ENCODE results near the gene RAX.

RAX gene

GRCh38 chr18:59303006-59303405, 29.8 kb upstream of the RAX start:
- TF ChIP-seq OSR1 (CRISPR knock-in tag; IDR thresholded peaks at IDR 0.05): no peak
- TF ChIP-seq PATZ1 (CRISPR knock-in tag; IDR thresholded peaks at IDR 0.05; ENCODE audit: borderline replicate concordance): no peak
- TF ChIP-seq TCF4 (CRISPR knock-in tag; IDR thresholded peaks at IDR 0.05; ENCODE audit: borderline replicate concordance): no peak
- TF ChIP-seq TSHZ2 (CRISPR knock-in tag; IDR thresholded peaks at IDR 0.05): no peak
- TF ChIP-seq CSDC2 (CRISPR knock-in tag; IDR thresholded peaks at IDR 0.05): no peak
- TF ChIP-seq ZFP30 (CRISPR knock-in tag; IDR thresholded peaks at IDR 0.05): no peak
- ATAC-seq: no peak

- no peak for TF ChIP-seq ISL1 (CRISPR knock-in tag; IDR thresholded peaks at IDR 0.05)
- no peak for TF ChIP-seq ZFP3 (CRISPR knock-in tag; IDR thresholded peaks at IDR 0.05)
- no peak for ATAC-seq
Measured at GRCh38 chr18:59301929-59302328, 28.7 kb upstream of the RAX start.

GRCh38 chr18:59300676-59301285, 27.5 kb upstream of the RAX start:
- ATAC-seq: no peak
- TF ChIP-seq ESRRG (CRISPR knock-in tag; IDR thresholded peaks at IDR 0.05) (no peak), SNAI2 (CRISPR knock-in tag; IDR thresholded peaks at IDR 0.05) (no peak), CSRNP3 (CRISPR knock-in tag; IDR thresholded peaks at IDR 0.05) (no peak), OSR1 (CRISPR knock-in tag; IDR thresholded peaks at IDR 0.05) (no peak), PPARA (CRISPR knock-in tag; IDR thresholded peaks at IDR 0.05; ENCODE audit: borderline replicate concordance) (no peak), ZNF565 (CRISPR knock-in tag; conservative IDR thresholded peaks at IDR 0.05; ENCODE audit: low read depth) (no peak), GLIS3 (CRISPR knock-in tag; IDR thresholded peaks at IDR 0.05) (no peak), PATZ1 (CRISPR knock-in tag; IDR thresholded peaks at IDR 0.05; ENCODE audit: borderline replicate concordance) (no peak), RARB (CRISPR knock-in tag; IDR thresholded peaks at IDR 0.05) (no peak), ZNF70 (CRISPR knock-in tag; IDR thresholded peaks at IDR 0.05) (no peak), TOX (CRISPR knock-in tag; IDR thresholded peaks at IDR 0.05; ENCODE audit: borderline replicate concordance) (no peak), ZFP3 (CRISPR knock-in tag; IDR thresholded peaks at IDR 0.05) (no peak), ZFP30 (CRISPR knock-in tag; IDR thresholded peaks at IDR 0.05) (no peak), CREB5 (CRISPR knock-in tag; IDR thresholded peaks at IDR 0.05; ENCODE audit: low read depth) (no peak), CSDC2 (CRISPR knock-in tag; IDR thresholded peaks at IDR 0.05) (no peak), ISL1 (CRISPR knock-in tag; IDR thresholded peaks at IDR 0.05) (no peak), ARNTL (CRISPR knock-in tag; IDR thresholded peaks at IDR 0.05; ENCODE audit: borderline replicate concordance, low read depth) (no peak)

- no peak for ATAC-seq
- no peak for TF ChIP-seq ZNF8 (CRISPR knock-in tag; IDR thresholded peaks at IDR 0.05)
- TF ChIP-seq TCF4 (CRISPR knock-in tag; IDR thresholded peaks at IDR 0.05; ENCODE audit: borderline replicate concordance): no peak
- no peak for TF ChIP-seq CSRNP3 (CRISPR knock-in tag; IDR thresholded peaks at IDR 0.05)
- TF ChIP-seq TSHZ2 (CRISPR knock-in tag; IDR thresholded peaks at IDR 0.05): no peak
- no peak for TF ChIP-seq CREB5 (CRISPR knock-in tag; IDR thresholded peaks at IDR 0.05; ENCODE audit: low read depth)
- TF ChIP-seq ZFP30 (CRISPR knock-in tag; IDR thresholded peaks at IDR 0.05): no peak
- TF ChIP-seq SNAI2 (CRISPR knock-in tag; IDR thresholded peaks at IDR 0.05): no peak
Measured at GRCh38 chr18:59298871-59299270, 25.6 kb upstream of the RAX start.
